Astrocyte (in vitro differentiated cells and primary cell): ENCODE measurements around the gene HSF2BP. TPM values are rescaled to one million over a fixed set of nuclear protein-coding genes. Genes with fewer than 3 reads are reported as not detected.

Source experiments
- DNase-seq: peaks from one replicate; pipeline ENCODE4 v3.0.0-alpha.2; 2010; ENCODE audit warnings: low read depth
- FAIRE-seq: peaks from 2 replicates; lab custom pipeline; 2011; peaks lifted over from hg19 to GRCh38; lab: Jason Lieb, UNC
- H2AFZ ChIP-seq: 2 replicates; pipeline ENCODE4 v1.6.0; 2012; ENCODE audit warnings: low read depth, low read length, inconsistent platforms
- H3K27ac ChIP-seq: 2 replicates; pipeline ENCODE4 v1.5.1; 2011; ENCODE audit warnings: low read depth, low read length, inconsistent platforms
- H3K27me3 ChIP-seq: 2 replicates; pipeline ENCODE4 v1.6.0; 2011; ENCODE audit warnings: low read length, inconsistent platforms; ENCODE audit not compliant: insufficient read depth
- H3K36me3 ChIP-seq: 2 replicates; pipeline ENCODE4 v1.5.1; 2011; ENCODE audit warnings: low read length, inconsistent platforms; ENCODE audit not compliant: insufficient read depth
- H3K4me1 ChIP-seq: 2 replicates; pipeline ENCODE4 v1.5.1; 2011; ENCODE audit warnings: low read length, inconsistent platforms; ENCODE audit not compliant: insufficient read depth
- H3K4me2 ChIP-seq: 2 replicates; pipeline ENCODE4 v1.6.0; 2012; ENCODE audit warnings: low read length, inconsistent platforms
- H3K4me3 ChIP-seq: 2 replicates; pipeline ENCODE4 v1.5.1; 2011; ENCODE audit warnings: low read depth, mild to moderate bottlenecking, low read length, inconsistent platforms; ENCODE audit not compliant: insufficient read depth
- H3K79me2 ChIP-seq: 2 replicates; pipeline ENCODE4 v1.6.0; 2012; ENCODE audit warnings: mild to moderate bottlenecking, low read length, inconsistent platforms; ENCODE audit not compliant: insufficient read depth
- H3K9ac ChIP-seq: 2 replicates; pipeline ENCODE4 v1.6.0; 2012; ENCODE audit warnings: mild to moderate bottlenecking, low read length, inconsistent platforms
- H3K9me3 ChIP-seq: 2 replicates; pipeline ENCODE4 v1.5.1; 2012; ENCODE audit warnings: low read depth, mild to moderate bottlenecking, low read length, inconsistent platforms; ENCODE audit not compliant: insufficient read depth
- H4K20me1 ChIP-seq: 2 replicates; pipeline ENCODE4 v1.6.0; 2012; ENCODE audit warnings: low read length, inconsistent platforms; ENCODE audit not compliant: insufficient read depth
- H3K27ac Mint-ChIP-seq: one replicate; pipeline ENCODE4 v1.8.0; 2021; ENCODE audit warnings: mild to moderate bottlenecking, mixed read lengths; ENCODE audit not compliant: unreplicated experiment
- H3K27me3 Mint-ChIP-seq: one replicate; pipeline ENCODE4 v1.8.0; 2021; ENCODE audit warnings: low read depth, mixed read lengths; ENCODE audit not compliant: unreplicated experiment
- H3K36me3 Mint-ChIP-seq: one replicate; pipeline ENCODE4 v1.8.0; 2021; ENCODE audit warnings: low read depth, mixed read lengths; ENCODE audit not compliant: unreplicated experiment
- H3K4me1 Mint-ChIP-seq: one replicate; pipeline ENCODE4 v1.8.0; 2021; ENCODE audit warnings: low read depth, mixed read lengths; ENCODE audit not compliant: unreplicated experiment
- H3K4me3 Mint-ChIP-seq: one replicate; pipeline ENCODE4 v1.8.0; 2021; ENCODE audit warnings: mild to moderate bottlenecking, moderate library complexity, mixed read lengths; ENCODE audit not compliant: unreplicated experiment
- H3K9me3 Mint-ChIP-seq: one replicate; pipeline ENCODE4 v1.8.0; 2021; ENCODE audit warnings: mild to moderate bottlenecking, mixed read lengths; ENCODE audit not compliant: unreplicated experiment
- CTCF ChIP-seq: IDR thresholded peaks from 2 replicates; pipeline ENCODE4 v1.5.1; 2011; ENCODE audit warnings: low read depth, mild to moderate bottlenecking, inconsistent platforms, low read length, moderate library complexity; ENCODE audit not compliant: insufficient read depth
- EZH2 ChIP-seq: IDR thresholded peaks from 2 replicates; pipeline ENCODE4 v1.6.1; 2012; ENCODE audit warnings: mild to moderate bottlenecking, low read length, inconsistent platforms; ENCODE audit not compliant: insufficient read depth
- total RNA-seq: library from RNA; stranded (reverse); gene quantifications from 2 replicates; pipeline ENCODE4 v1.2.1, GENCODE V29; 2021

HSF2BP gene
- total RNA-seq, 1 donor from 2014 or later = 3.2 TPM

- Histone ChIP-seq H4K20me1 (no peaks in the 10 kb centered on the region), H3K4me3 (no peak overlapping the region), H3K4me1 (no peaks in the 10 kb centered on the region), H3K79me2 (no peaks in the 10 kb centered on the region), H3K27me3 (no peaks in the 10 kb centered on the region), H3K9ac (no peak overlapping the region), H3K27ac (no peak overlapping the region), H3K9me3 (no peaks in the 10 kb centered on the region), H3K36me3 (no peaks in the 10 kb centered on the region), H3K4me2 (no peak overlapping the region), H2AFZ (no peak overlapping the region)
- Mint-ChIP-seq H3K27me3 (no peaks in the 10 kb centered on the region), H3K4me3 (no peak overlapping the region), H3K36me3 (peaks cover 16% of the 10 kb centered on the region), H3K27ac (no peak overlapping the region), H3K9me3 (peaks cover 15% of the 10 kb centered on the region), H3K4me1 (no peaks in the 10 kb centered on the region)
- peak; percentile 66 for DNase-seq
- no peak for TF ChIP-seq EZH2
- TF ChIP-seq CTCF = no peak
- no peak for FAIRE-seq
These were observed 32.9 kb downstream of the HSF2BP start for GRCh38 chr21:43626390-43626789.

- FAIRE-seq (no peak), DNase-seq (no peak)
- TF ChIP-seq EZH2 = no peak
- TF ChIP-seq CTCF = no peak
- Histone ChIP-seq H3K4me1 (no peaks in the 10 kb centered on the region), H3K9me3 (no peaks in the 10 kb centered on the region), H3K27ac (no peak overlapping the region), H3K79me2 (no peaks in the 10 kb centered on the region), H2AFZ (no peak overlapping the region), H3K36me3 (no peaks in the 10 kb centered on the region), H3K4me3 (no peak overlapping the region), H3K9ac (no peak overlapping the region), H4K20me1 (no peaks in the 10 kb centered on the region), H3K4me2 (no peak overlapping the region), H3K27me3 (no peaks in the 10 kb centered on the region)
- peaks cover 24% of the 10 kb centered on the region for H3K36me3 Mint-ChIP-seq
- H3K9me3 Mint-ChIP-seq = peaks cover 31% of the 10 kb centered on the region
- no peak overlapping the region for H3K4me3 Mint-ChIP-seq
- H3K27me3 Mint-ChIP-seq = no peaks in the 10 kb centered on the region
- H3K27ac Mint-ChIP-seq = no peak overlapping the region
- no peaks in the 10 kb centered on the region for H3K4me1 Mint-ChIP-seq
These were observed 34.9 kb downstream of the HSF2BP start for GRCh38 chr21:43624339-43624738.

GRCh38 chr21:43623588-43623987 lies 35.7 kb downstream of the HSF2BP start:
- H3K4me2 ChIP-seq = no peak overlapping the region
- Mint-ChIP-seq H3K4me3 (no peak overlapping the region), H3K4me1 (no peaks in the 10 kb centered on the region), H3K27ac (no peak overlapping the region), H3K9me3 (peaks cover 27% of the 10 kb centered on the region), H3K27me3 (no peaks in the 10 kb centered on the region), H3K36me3 (peaks cover 22% of the 10 kb centered on the region)
- H3K9ac ChIP-seq = no peak overlapping the region
- no peaks in the 10 kb centered on the region for H3K79me2 ChIP-seq
- H3K4me3 ChIP-seq = no peak overlapping the region
- no peak overlapping the region for H2AFZ ChIP-seq
- H3K27me3 ChIP-seq = no peaks in the 10 kb centered on the region
- H3K36me3 ChIP-seq = no peaks in the 10 kb centered on the region
- TF ChIP-seq EZH2 (no peak), CTCF (no peak)
- H4K20me1 ChIP-seq = no peaks in the 10 kb centered on the region
- no peak for DNase-seq
- H3K27ac ChIP-seq = no peak overlapping the region
- no peak for FAIRE-seq
- no peaks in the 10 kb centered on the region for H3K9me3 ChIP-seq
- H3K4me1 ChIP-seq = no peaks in the 10 kb centered on the region
